ENCODE results near the gene LINGO4. TPM values are rescaled to one million over a fixed set of nuclear protein-coding genes. Genes with fewer than 3 reads are reported as not detected.
A peak's percentile ranks its signal among the peaks of the same experiment; 100 is the strongest.

The LINGO4 gene
- total and polyA plus RNA-seq, 2 donors (not counting 1 experiment from before 2014, with no cell fraction given) = not detected

- H3K79me2 ChIP-seq (ENCODE audit: control insufficient read depth, insufficient read depth, low read length) = no peaks in the 10 kb centered on the region
- no peak overlapping the region for H2AFZ ChIP-seq (ENCODE audit: insufficient read depth, low read depth, low read length, poor library complexity, severe bottlenecking)
- ChIA-PET POLR2A (no interaction called here), CTCF (interaction anchor here (0.7 kb wide), 1 partner anchor 81 kb away, joined by 5 read pairs; no protein-coding TSS in a partner anchor)
- H3K27me3 Mint-ChIP-seq = peaks cover 18% of the 10 kb centered on the region
- intact Hi-C loops (cut with micrococcal nuclease) = no loop called here
- peaks cover 0 to 3% (median 0%) of the 10 kb centered on the region in 3 donors for H3K9me3 ChIP-seq (ENCODE audit: control extremely low read depth in 1 of 3, control insufficient read depth in 2 of 3, insufficient read depth in 1 of 3, low read length in 2 of 3)
- 100% methylated on average over 2 of the region's 5 CpGs for WGBS (ENCODE audit: insufficient coverage)
- H3K4me3 Mint-ChIP-seq = no peak overlapping the region
- no peak overlapping the region for H3K4me3 ChIP-seq (ENCODE audit: control extremely low read depth in 1 of 5, extremely low read depth in 1 of 5, insufficient read depth in 1 of 5, low read depth in 2 of 5, low read length in 4 of 5)
- no peaks in the 10 kb centered on the region for H3K36me3 ChIP-seq (replicated peaks in 1 of 2; ENCODE audit: control extremely low read depth in 1 of 2, control insufficient read depth in 1 of 2, extremely low read depth in 1 of 2, insufficient read depth in 2 of 2, low read length in 1 of 2)
- H3K9me3 Mint-ChIP-seq (ENCODE audit: insufficient read depth) = no peaks in the 10 kb centered on the region
- H3K4me2 ChIP-seq (replicated peaks; ENCODE audit: low read depth, low read length, poor library complexity, severe bottlenecking) = no peak overlapping the region
- H3K27ac ChIP-seq (ENCODE audit: low read length in 2 of 2) = no peak overlapping the region
- no peaks in the 10 kb centered on the region for H4K20me1 ChIP-seq (ENCODE audit: control insufficient read depth, insufficient read depth, low read length, poor library complexity, severe bottlenecking)
- ATAC-seq (ENCODE audit: low read depth) (no peak), DNase-seq (no peak)
- no peak overlapping the region for H3K9ac ChIP-seq (ENCODE audit: low read length)
- TF ChIP-seq EZH2 (IDR thresholded peaks at IDR 0.05; ENCODE audit: borderline replicate concordance, insufficient read depth, low read depth, low read length, poor library complexity, severe bottlenecking) = no peak
- TF ChIP-seq, protein P1, sequence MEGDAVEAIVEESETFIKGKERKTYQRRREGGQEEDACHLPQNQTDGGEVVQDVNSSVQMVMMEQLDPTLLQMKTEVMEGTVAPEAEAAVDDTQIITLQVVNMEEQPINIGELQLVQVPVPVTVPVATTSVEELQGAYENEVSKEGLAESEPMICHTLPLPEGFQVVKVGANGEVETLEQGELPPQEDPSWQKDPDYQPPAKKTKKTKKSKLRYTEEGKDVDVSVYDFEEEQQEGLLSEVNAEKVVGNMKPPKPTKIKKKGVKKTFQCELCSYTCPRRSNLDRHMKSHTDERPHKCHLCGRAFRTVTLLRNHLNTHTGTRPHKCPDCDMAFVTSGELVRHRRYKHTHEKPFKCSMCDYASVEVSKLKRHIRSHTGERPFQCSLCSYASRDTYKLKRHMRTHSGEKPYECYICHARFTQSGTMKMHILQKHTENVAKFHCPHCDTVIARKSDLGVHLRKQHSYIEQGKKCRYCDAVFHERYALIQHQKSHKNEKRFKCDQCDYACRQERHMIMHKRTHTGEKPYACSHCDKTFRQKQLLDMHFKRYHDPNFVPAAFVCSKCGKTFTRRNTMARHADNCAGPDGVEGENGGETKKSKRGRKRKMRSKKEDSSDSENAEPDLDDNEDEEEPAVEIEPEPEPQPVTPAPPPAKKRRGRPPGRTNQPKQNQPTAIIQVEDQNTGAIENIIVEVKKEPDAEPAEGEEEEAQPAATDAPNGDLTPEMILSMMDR (IDR thresholded peaks at IDR 0.05) = no peak
- H3K27me3 ChIP-seq (replicated peaks in 1 of 4; ENCODE audit: control extremely low read depth in 1 of 4, control insufficient read depth in 3 of 4, insufficient read depth in 4 of 4, low read length in 3 of 4) = peaks cover 0 to 22% (median 2%) of the 10 kb centered on the region in 4 experiments
- H3K4me1 ChIP-seq (ENCODE audit: control insufficient read depth in 2 of 2, insufficient read depth in 2 of 2, low read length in 2 of 2) = peaks cover 0 to 4% of the 10 kb centered on the region in 2 donors
- no peak overlapping the region for H3K27ac Mint-ChIP-seq
- no peaks in the 10 kb centered on the region for H3K4me1 Mint-ChIP-seq
Observed at GRCh38 chr1:151798571-151798970, 6.6 kb downstream of the LINGO4 start.

GRCh38 chr1:151790940-151791651 lies 14.1 kb downstream of the LINGO4 start:
- ChIA-PET CTCF (interaction anchor here (0.7 to 2.3 kb wide), 3 partner anchors 27 to 46 kb away, joined by 3 to 11 read pairs (median 3); partner anchors contain the start of genes MRPL9 and RORC), POLR2A (interaction anchor here (0.6 to 1.8 kb wide), 4 partner anchors 28 to 243 kb away, joined by 3 to 13 read pairs (median 4); partner anchors contain the start of genes MRPL9, RIIAD1 and SNX27)
- Mint-ChIP-seq H3K27me3 (no peaks in the 10 kb centered on the region), H3K9me3 (ENCODE audit: insufficient read depth) (no peaks in the 10 kb centered on the region), H3K27ac (peak overlapping the region; percentile 89), H3K4me1 (peaks cover 26% of the 10 kb centered on the region), H3K4me3 (peak overlapping the region; percentile 96)
- H3K4me1 ChIP-seq (ENCODE audit: control insufficient read depth in 2 of 2, insufficient read depth in 2 of 2, low read length in 2 of 2) = peaks cover 9 to 10% of the 10 kb centered on the region in 2 donors
- peak overlapping the region; percentile 97 for H2AFZ ChIP-seq (ENCODE audit: insufficient read depth, low read depth, low read length, poor library complexity, severe bottlenecking)
- peak overlapping the region; percentile 84 for H3K4me2 ChIP-seq (replicated peaks; ENCODE audit: low read depth, low read length, poor library complexity, severe bottlenecking)
- ATAC-seq (ENCODE audit: low read depth) (no peak), DNase-seq (peak; percentile 24)
- H3K79me2 ChIP-seq (ENCODE audit: control insufficient read depth, insufficient read depth, low read length) = peaks cover 3% of the 10 kb centered on the region
- TF ChIP-seq EZH2 (IDR thresholded peaks at IDR 0.05; ENCODE audit: borderline replicate concordance, insufficient read depth, low read depth, low read length, poor library complexity, severe bottlenecking) = no peak
- TF ChIP-seq, protein P1 (IDR thresholded peaks at IDR 0.05) = no peak
- intact Hi-C loops (cut with micrococcal nuclease) = loop anchor here (1.0 to 5.0 kb wide), 9 partner anchors 28 to 332 kb away; partner anchors contain the start of genes CGN, MRPL9, POGZ and RIIAD1
- no peaks in the 10 kb centered on the region for H3K27me3 ChIP-seq (replicated peaks in 1 of 4; ENCODE audit: control extremely low read depth in 1 of 4, control insufficient read depth in 3 of 4, insufficient read depth in 4 of 4, low read length in 3 of 4)
- H3K27ac ChIP-seq (ENCODE audit: low read length in 2 of 2) = peak overlapping the region; percentile 1 to 67
- no peaks in the 10 kb centered on the region for H3K36me3 ChIP-seq (replicated peaks in 1 of 2; ENCODE audit: control extremely low read depth in 1 of 2, control insufficient read depth in 1 of 2, extremely low read depth in 1 of 2, insufficient read depth in 2 of 2, low read length in 1 of 2)
- peak overlapping the region; percentile 72 to 97 (median 91) for H3K4me3 ChIP-seq (ENCODE audit: control extremely low read depth in 1 of 5, extremely low read depth in 1 of 5, insufficient read depth in 1 of 5, low read depth in 2 of 5, low read length in 4 of 5)
- peak overlapping the region; percentile 88 for H3K9ac ChIP-seq (ENCODE audit: low read length)
- H3K9me3 ChIP-seq (ENCODE audit: control extremely low read depth in 1 of 3, control insufficient read depth in 2 of 3, insufficient read depth in 1 of 3, low read length in 2 of 3) = no peaks in the 10 kb centered on the region
- H4K20me1 ChIP-seq (ENCODE audit: control insufficient read depth, insufficient read depth, low read length, poor library complexity, severe bottlenecking) = no peaks in the 10 kb centered on the region
- WGBS (ENCODE audit: insufficient coverage) = under 1% methylated on average over 44 of the region's 52 CpGs

All from B cell (primary cell).